Liver (tissue), 9 donors: Measurements from ENCODE around the gene C2orf80. TPM values are rescaled to one million over a fixed set of nuclear protein-coding genes. Genes with fewer than 3 reads are reported as not detected.

Experiments
- DNase-seq: peaks from one replicate; pipeline ENCODE4 v3.0.0-alpha.2; 2017; ENCODE audit warnings: low spot score
- H3K27ac ChIP-seq, 2 donors: one replicate each; pipeline ENCODE4 v1.7.0; 2013; ENCODE audit warnings: inconsistent platforms in 2 of 2, low read length in 2 of 2, control low read depth in 1 of 2, low read depth in 1 of 2, mild to moderate bottlenecking in 1 of 2
- H3K27me3 ChIP-seq, 4 donors: one replicate each; pipeline versions ENCODE4 v1.6.1 to v1.7.0; 2013; ENCODE audit warnings: low read length in 3 of 4, inconsistent platforms in 1 of 4, mild to moderate bottlenecking in 1 of 4, moderate library complexity in 1 of 4; ENCODE audit not compliant: control insufficient read depth in 4 of 4, insufficient read depth in 4 of 4
- H3K36me3 ChIP-seq, 4 donors: one replicate each; pipeline versions ENCODE4 v1.6.1 to v1.7.0; 2013; ENCODE audit warnings: low read length in 3 of 4, mild to moderate bottlenecking in 3 of 4, low read depth in 1 of 4, moderate library complexity in 1 of 4; ENCODE audit not compliant: control insufficient read depth in 4 of 4, insufficient read depth in 3 of 4
- H3K4me1 ChIP-seq, 4 donors: one replicate each; pipeline versions ENCODE4 v1.6.1 to v1.7.0; 2013; ENCODE audit warnings: low read length in 3 of 4, mild to moderate bottlenecking in 3 of 4, moderate library complexity in 1 of 4; ENCODE audit not compliant: control insufficient read depth in 4 of 4, insufficient read depth in 4 of 4
- H3K4me3 ChIP-seq, 3 donors: one replicate each; pipeline versions ENCODE4 v1.6.1 to v1.7.0; 2013; ENCODE audit warnings: low read length in 3 of 3, control low read depth in 1 of 3, low read depth in 1 of 3, mild to moderate bottlenecking in 1 of 3
- H3K9ac ChIP-seq, 2 donors: one replicate each; pipeline ENCODE4 v1.7.0; 2013; ENCODE audit warnings: low read length in 2 of 2, mild to moderate bottlenecking in 2 of 2, moderate library complexity in 2 of 2, control low read depth in 1 of 2, low read depth in 1 of 2
- H3K9me3 ChIP-seq, 4 donors: one replicate each; pipeline versions ENCODE4 v1.6.1 to v1.7.0; 2013; ENCODE audit warnings: low read length in 3 of 4; ENCODE audit not compliant: control insufficient read depth in 4 of 4
- FOXA1 ChIP-seq: IDR thresholded peaks from 2 replicates; pipeline ENCODE4 v1.6.1; 2016; ENCODE audit warnings: antibody characterized with exemption
- GABPA ChIP-seq, 2 donors: IDR thresholded peaks in 1 of 2; conservative IDR thresholded peaks in 1 of 2; 2 replicates each; pipeline ENCODE4 v1.6.1; 2016; ENCODE audit warnings: antibody characterized with exemption in 2 of 2, mild to moderate bottlenecking in 1 of 2, moderate library complexity in 1 of 2
- HNF4A ChIP-seq, 2 donors: conservative IDR thresholded peaks; 2 replicates each; pipeline ENCODE4 v1.6.1; 2016; ENCODE audit warnings: antibody characterized with exemption in 2 of 2, mild to moderate bottlenecking in 2 of 2
- HNF4G ChIP-seq: IDR thresholded peaks from 2 replicates; pipeline ENCODE4 v1.6.1; 2016; ENCODE audit warnings: antibody characterized with exemption
- JUND ChIP-seq, 2 donors: IDR thresholded peaks; 2 replicates each; pipeline ENCODE4 v1.6.1; 2016; ENCODE audit warnings: antibody characterized with exemption in 2 of 2
- NR2F2 ChIP-seq: IDR thresholded peaks from 2 replicates; pipeline ENCODE4 v1.6.1; 2016; ENCODE audit warnings: antibody characterized with exemption
- RAD21 ChIP-seq, 2 donors: IDR thresholded peaks; 2 replicates each; pipeline ENCODE4 v1.6.1; 2016; ENCODE audit warnings: antibody characterized with exemption in 2 of 2, mild to moderate bottlenecking in 2 of 2
- RXRA ChIP-seq, 2 donors: IDR thresholded peaks; 2 replicates each; pipeline ENCODE4 v1.6.1; 2017 to 2018; ENCODE audit warnings: antibody characterized with exemption in 2 of 2, mild to moderate bottlenecking in 1 of 2
- SP1 ChIP-seq: IDR thresholded peaks from 2 replicates; pipeline ENCODE4 v1.6.1; 2018; ENCODE audit warnings: antibody characterized with exemption, mild to moderate bottlenecking
- TAF1 ChIP-seq: conservative IDR thresholded peaks from 2 replicates; pipeline ENCODE4 v1.6.1; 2016; ENCODE audit warnings: antibody characterized with exemption, mild to moderate bottlenecking
- YY1 ChIP-seq: IDR thresholded peaks from 2 replicates; pipeline ENCODE4 v1.6.1; 2016; ENCODE audit warnings: antibody characterized with exemption, mild to moderate bottlenecking
- WGBS: extraction: QIAGEN DNeasy Blood & Tissue Kit; methylation state at CpG from one replicate; pipeline ENCODE4 v1.1.7; 2013; 5-methylcytosine and 5-hydroxymethylcytosine counted together
- polyA plus RNA-seq, 2 donors: library from polyadenylated mRNA; stranded (reverse) in 1 of 2; unstranded in 1 of 2; fragments of 200-250 nt in 1 of 2; fragments of >200 nt in 1 of 2; fragmentation: Nextera tagmentation in 1 of 2; extraction: Ambion mirVana in 1 of 2; gene quantifications; one replicate each; pipeline versions ENCODE4 v1.2.1 to v1.2.3, GENCODE V29; 2013 to 2015
- total RNA-seq, 2 donors: library from RNA; depleted of rRNA; stranded (reverse); fragments of >200 nt; gene quantifications; one replicate each; pipeline ENCODE4 v1.2.3, GENCODE V29; 2014
- TF ChIP-seq, protein P1 (sequence below): IDR thresholded peaks from 2 replicates; pipeline ENCODE4 v1.6.1; 2016; ENCODE audit warnings: antibody characterized with exemption
- TF ChIP-seq, protein P2 (sequence below): IDR thresholded peaks from 2 replicates; pipeline ENCODE4 v1.6.1; 2016; ENCODE audit warnings: antibody characterized with exemption
- TF ChIP-seq, protein P3 (sequence below): fragments of 150-350 bp; IDR thresholded peaks from 2 replicates; pipeline ENCODE4 v1.5.1; 2017; ENCODE audit warnings: improper control_type of control experiment, low read depth, low read length; ENCODE audit not compliant: missing input control
- TF ChIP-seq, protein P4 (sequence below): IDR thresholded peaks from 2 replicates; pipeline ENCODE4 v1.6.1; 2016; ENCODE audit warnings: antibody characterized with exemption
- TF ChIP-seq, protein P5 (sequence below): IDR thresholded peaks from 2 replicates; pipeline ENCODE4 v1.6.1; 2016; ENCODE audit warnings: antibody characterized with exemption, mild to moderate bottlenecking
- donor health status: healthy.
- donor health status: healthy.
- donor health status: healthy.
- donor health status: healthy.
- donor health status: healthy.

Gene C2orf80
- not detected for total RNA-seq
- polyA plus RNA-seq, result not detected

DNA sequence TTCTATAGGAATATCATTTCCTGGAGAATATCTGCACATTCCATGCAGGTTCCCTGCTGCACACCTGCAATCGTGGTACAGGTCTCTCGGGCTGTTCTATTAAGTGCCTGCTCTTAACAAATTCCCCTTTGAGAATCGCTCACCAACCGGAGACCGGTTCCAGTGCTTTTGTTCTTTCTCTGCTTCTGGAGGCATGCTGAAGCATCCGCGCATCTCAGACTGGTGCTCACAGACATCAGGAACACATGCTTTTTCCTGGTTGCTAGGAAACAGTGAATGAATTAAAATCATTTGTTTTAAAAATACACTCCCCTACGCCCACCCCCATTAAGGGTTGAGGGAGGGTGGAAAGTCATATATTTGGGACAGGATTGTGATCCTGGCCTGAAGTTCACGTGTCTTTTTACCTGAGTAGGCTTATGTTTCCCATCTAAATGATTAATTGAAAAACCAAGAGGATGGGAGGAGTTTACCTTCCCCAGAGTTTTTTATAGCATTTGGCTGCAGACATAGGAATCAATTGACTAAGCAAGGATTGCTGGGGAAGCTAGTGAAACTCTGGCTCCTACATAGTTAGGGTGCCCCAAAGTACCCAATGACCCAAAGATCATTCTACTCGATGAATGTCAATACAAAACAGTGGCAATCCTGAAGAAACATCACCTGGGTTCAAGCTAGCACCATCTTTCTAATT, at the start of gene C2orf80:
Gene C2orf80 (minus strand): TSS at position 221 of the 694 bp plus-strand sequence. CDS start 3,044 bp downstream, outside the sequence.
- no peaks in the 10 kb centered on the region for H3K36me3 ChIP-seq
- whole genome bisulfite sequencing, result 89% methylated on average over 10 of the region's 10 CpGs
- TF ChIP-seq, protein P1, sequence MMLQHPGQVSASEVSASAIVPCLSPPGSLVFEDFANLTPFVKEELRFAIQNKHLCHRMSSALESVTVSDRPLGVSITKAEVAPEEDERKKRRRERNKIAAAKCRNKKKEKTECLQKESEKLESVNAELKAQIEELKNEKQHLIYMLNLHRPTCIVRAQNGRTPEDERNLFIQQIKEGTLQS, result no peak
- no peak for TF ChIP-seq SP1
- TF ChIP-seq, protein P2, sequence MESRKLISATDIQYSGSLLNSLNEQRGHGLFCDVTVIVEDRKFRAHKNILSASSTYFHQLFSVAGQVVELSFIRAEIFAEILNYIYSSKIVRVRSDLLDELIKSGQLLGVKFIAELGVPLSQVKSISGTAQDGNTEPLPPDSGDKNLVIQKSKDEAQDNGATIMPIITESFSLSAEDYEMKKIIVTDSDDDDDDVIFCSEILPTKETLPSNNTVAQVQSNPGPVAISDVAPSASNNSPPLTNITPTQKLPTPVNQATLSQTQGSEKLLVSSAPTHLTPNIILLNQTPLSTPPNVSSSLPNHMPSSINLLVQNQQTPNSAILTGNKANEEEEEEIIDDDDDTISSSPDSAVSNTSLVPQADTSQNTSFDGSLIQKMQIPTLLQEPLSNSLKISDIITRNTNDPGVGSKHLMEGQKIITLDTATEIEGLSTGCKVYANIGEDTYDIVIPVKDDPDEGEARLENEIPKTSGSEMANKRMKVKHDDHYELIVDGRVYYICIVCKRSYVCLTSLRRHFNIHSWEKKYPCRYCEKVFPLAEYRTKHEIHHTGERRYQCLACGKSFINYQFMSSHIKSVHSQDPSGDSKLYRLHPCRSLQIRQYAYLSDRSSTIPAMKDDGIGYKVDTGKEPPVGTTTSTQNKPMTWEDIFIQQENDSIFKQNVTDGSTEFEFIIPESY, result no peak
- TF ChIP-seq HNF4A (conservative IDR thresholded peaks at IDR 0.05), result no peak
- no peak for TF ChIP-seq GABPA (IDR thresholded peaks at IDR 0.05 in 1 of 2, conservative IDR thresholded peaks at IDR 0.05 in 1 of 2)
- TF ChIP-seq NR2F2, result no peak
- no peak for TF ChIP-seq YY1
- TF ChIP-seq RXRA (IDR thresholded peaks at IDR 0.05), result no peak
- no peak for TF ChIP-seq JUND (IDR thresholded peaks at IDR 0.05)
- TF ChIP-seq, protein P3, sequence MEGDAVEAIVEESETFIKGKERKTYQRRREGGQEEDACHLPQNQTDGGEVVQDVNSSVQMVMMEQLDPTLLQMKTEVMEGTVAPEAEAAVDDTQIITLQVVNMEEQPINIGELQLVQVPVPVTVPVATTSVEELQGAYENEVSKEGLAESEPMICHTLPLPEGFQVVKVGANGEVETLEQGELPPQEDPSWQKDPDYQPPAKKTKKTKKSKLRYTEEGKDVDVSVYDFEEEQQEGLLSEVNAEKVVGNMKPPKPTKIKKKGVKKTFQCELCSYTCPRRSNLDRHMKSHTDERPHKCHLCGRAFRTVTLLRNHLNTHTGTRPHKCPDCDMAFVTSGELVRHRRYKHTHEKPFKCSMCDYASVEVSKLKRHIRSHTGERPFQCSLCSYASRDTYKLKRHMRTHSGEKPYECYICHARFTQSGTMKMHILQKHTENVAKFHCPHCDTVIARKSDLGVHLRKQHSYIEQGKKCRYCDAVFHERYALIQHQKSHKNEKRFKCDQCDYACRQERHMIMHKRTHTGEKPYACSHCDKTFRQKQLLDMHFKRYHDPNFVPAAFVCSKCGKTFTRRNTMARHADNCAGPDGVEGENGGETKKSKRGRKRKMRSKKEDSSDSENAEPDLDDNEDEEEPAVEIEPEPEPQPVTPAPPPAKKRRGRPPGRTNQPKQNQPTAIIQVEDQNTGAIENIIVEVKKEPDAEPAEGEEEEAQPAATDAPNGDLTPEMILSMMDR, result no peak
- TF ChIP-seq, protein P4, sequence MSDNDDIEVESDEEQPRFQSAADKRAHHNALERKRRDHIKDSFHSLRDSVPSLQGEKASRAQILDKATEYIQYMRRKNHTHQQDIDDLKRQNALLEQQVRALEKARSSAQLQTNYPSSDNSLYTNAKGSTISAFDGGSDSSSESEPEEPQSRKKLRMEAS, result no peak
- TF ChIP-seq, protein P5, sequence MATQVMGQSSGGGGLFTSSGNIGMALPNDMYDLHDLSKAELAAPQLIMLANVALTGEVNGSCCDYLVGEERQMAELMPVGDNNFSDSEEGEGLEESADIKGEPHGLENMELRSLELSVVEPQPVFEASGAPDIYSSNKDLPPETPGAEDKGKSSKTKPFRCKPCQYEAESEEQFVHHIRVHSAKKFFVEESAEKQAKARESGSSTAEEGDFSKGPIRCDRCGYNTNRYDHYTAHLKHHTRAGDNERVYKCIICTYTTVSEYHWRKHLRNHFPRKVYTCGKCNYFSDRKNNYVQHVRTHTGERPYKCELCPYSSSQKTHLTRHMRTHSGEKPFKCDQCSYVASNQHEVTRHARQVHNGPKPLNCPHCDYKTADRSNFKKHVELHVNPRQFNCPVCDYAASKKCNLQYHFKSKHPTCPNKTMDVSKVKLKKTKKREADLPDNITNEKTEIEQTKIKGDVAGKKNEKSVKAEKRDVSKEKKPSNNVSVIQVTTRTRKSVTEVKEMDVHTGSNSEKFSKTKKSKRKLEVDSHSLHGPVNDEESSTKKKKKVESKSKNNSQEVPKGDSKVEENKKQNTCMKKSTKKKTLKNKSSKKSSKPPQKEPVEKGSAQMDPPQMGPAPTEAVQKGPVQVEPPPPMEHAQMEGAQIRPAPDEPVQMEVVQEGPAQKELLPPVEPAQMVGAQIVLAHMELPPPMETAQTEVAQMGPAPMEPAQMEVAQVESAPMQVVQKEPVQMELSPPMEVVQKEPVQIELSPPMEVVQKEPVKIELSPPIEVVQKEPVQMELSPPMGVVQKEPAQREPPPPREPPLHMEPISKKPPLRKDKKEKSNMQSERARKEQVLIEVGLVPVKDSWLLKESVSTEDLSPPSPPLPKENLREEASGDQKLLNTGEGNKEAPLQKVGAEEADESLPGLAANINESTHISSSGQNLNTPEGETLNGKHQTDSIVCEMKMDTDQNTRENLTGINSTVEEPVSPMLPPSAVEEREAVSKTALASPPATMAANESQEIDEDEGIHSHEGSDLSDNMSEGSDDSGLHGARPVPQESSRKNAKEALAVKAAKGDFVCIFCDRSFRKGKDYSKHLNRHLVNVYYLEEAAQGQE, result no peak
- H3K4me3 ChIP-seq, result no peak within 1 kb of the TSS
- no peak within 1 kb of the TSS for H3K27ac ChIP-seq
- H3K9me3 ChIP-seq, result no peaks in the 10 kb centered on the region
- DNase-seq, result no peak
- H3K27me3 ChIP-seq, result no peaks in the 10 kb centered on the region
- no peak within 1 kb of the TSS for H3K9ac ChIP-seq
- no peaks in the 10 kb centered on the region for H3K4me1 ChIP-seq

DNA sequence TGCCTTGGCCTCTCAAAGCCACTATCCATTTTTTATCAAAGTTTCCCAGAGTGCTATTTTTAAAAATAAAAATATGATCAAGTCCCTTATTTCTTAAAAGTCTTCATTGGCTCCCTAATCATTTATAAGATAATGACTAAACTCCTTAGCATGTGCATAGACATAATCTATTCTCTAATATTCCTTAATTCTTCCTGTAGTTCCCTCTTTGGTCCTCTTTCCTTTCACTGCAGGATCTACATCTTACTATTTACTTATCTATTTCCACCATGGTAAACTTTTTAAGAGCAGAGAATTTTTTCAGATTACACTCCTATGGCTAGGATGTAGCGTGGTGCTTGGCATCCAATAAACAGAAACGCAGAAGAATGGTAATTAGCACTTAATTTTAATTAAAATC, 46.0 kb upstream of the C2orf80 start:
- H3K36me3 ChIP-seq, result peaks cover 12 to 36% (median 32%) of the 10 kb centered on the region in 4 donors
- 96% methylated on average over 2 of the region's 2 CpGs for WGBS
- DNase-seq, result no peak
- no peak for TF ChIP-seq HNF4G
- no peak for TF ChIP-seq RAD21 (IDR thresholded peaks at IDR 0.05)
- TF ChIP-seq NR2F2, result no peak
- no peak for TF ChIP-seq GABPA (IDR thresholded peaks at IDR 0.05 in 1 of 2, conservative IDR thresholded peaks at IDR 0.05 in 1 of 2)
- TF ChIP-seq TAF1, result no peak
- TF ChIP-seq, protein P1, result no peak
- TF ChIP-seq, protein P2, result no peak
- TF ChIP-seq HNF4A (conservative IDR thresholded peaks at IDR 0.05), result no peak
- TF ChIP-seq, protein P3, result no peak
- no peak for TF ChIP-seq FOXA1
- TF ChIP-seq SP1, result no peak
- TF ChIP-seq, protein P4, result no peak
- TF ChIP-seq JUND (IDR thresholded peaks at IDR 0.05), result no peak
- TF ChIP-seq RXRA (IDR thresholded peaks at IDR 0.05), result no peak
- H3K4me1 ChIP-seq, result peaks cover 0 to 5% (median 1%) of the 10 kb centered on the region in 4 donors
- H3K9ac ChIP-seq, result no peak overlapping the region
- no peaks in the 10 kb centered on the region for H3K9me3 ChIP-seq
- H3K27ac ChIP-seq, result no peak overlapping the region
- no peaks in the 10 kb centered on the region for H3K27me3 ChIP-seq
- no peak overlapping the region for H3K4me3 ChIP-seq
